PFSK-1 (cell line): ENCODE data around the gene JAM3. TPM values are rescaled to one million over a fixed set of nuclear protein-coding genes. Genes with fewer than 3 reads are reported as not detected.

Experiments
- FOXP2 ChIP-seq: optimal IDR thresholded peaks from 2 replicates; pipeline ENCODE3; 2011; ENCODE audit warnings: borderline replicate concordance, control low read depth, inconsistent platforms; ENCODE audit not compliant: insufficient read depth; ENCODE audit errors: extremely low read length, extremely low read depth
- POLR2AphosphoS5 ChIP-seq: IDR thresholded peaks from 2 replicates; pipeline ENCODE4 v1.6.1; 2012; ENCODE audit warnings: low read depth, mild to moderate bottlenecking, control low read depth, low read length, moderate library complexity
- SIN3A ChIP-seq: IDR thresholded peaks from 2 replicates; pipeline ENCODE4 v1.6.1; 2012; ENCODE audit warnings: mild to moderate bottlenecking, low read length, moderate library complexity, borderline replicate concordance; ENCODE audit not compliant: insufficient read depth
- TAF1 ChIP-seq: IDR thresholded peaks from 2 replicates; pipeline ENCODE4 v1.6.1; 2012; ENCODE audit warnings: low read length, control low read depth, borderline replicate concordance; ENCODE audit not compliant: insufficient read depth
- polyA plus RNA-seq: library from polyadenylated mRNA; unstranded; fragments of >200 nt; gene quantifications from one replicate; pipeline ENCODE4 v1.2.1, GENCODE V29; 2012; ENCODE audit warnings: low read depth, missing spikeins; ENCODE audit not compliant: insufficient read length
- TF ChIP-seq, protein P1 (sequence below), 2 experiments: IDR thresholded peaks; 2 replicates each; pipeline versions ENCODE4 v1.6.1 to v1.8.0; 2011 to 2012; ENCODE audit warnings: low read depth in 2 of 2, low read length in 2 of 2, control low read depth in 1 of 2, inconsistent platforms in 1 of 2, mild to moderate bottlenecking in 1 of 2, moderate library complexity in 1 of 2; ENCODE audit not compliant: insufficient read depth in 1 of 2

The JAM3 gene
- polyA plus RNA-seq: 17.7 TPM

DNA sequence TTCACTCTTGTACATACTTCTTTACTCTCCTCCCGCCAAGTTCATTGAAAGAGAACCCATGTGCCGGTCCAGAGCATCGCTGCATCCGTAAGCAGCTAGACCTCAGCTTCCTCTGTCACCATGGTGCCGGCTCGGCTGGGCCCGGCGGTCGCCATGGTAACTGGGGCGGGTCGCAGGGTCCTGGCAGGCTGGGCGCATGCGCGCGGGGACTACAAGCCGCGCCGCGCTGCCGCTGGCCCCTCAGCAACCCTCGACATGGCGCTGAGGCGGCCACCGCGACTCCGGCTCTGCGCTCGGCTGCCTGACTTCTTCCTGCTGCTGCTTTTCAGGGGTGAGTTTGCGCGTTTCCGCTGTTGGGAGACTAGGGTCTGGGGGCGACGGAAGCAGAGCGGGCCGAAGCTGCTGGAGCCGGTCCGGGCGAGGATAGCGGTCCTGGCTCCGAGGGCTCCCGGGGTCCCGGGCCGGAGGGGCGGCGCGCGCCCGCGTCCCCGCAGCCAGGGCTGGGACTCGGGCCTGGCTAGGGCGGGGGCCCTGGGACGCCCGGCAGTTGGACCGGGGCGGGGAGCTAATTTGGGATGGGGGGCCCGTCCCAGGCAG is at the start of gene JAM3:
TSS of gene JAM3 (plus strand) at position 244 of the 597 bp plus-strand sequence. CDS start at position 256, 12 bp downstream.
- no peak for TF ChIP-seq TAF1
- TF ChIP-seq FOXP2: peak; percentile 76
- TF ChIP-seq, protein P1, sequence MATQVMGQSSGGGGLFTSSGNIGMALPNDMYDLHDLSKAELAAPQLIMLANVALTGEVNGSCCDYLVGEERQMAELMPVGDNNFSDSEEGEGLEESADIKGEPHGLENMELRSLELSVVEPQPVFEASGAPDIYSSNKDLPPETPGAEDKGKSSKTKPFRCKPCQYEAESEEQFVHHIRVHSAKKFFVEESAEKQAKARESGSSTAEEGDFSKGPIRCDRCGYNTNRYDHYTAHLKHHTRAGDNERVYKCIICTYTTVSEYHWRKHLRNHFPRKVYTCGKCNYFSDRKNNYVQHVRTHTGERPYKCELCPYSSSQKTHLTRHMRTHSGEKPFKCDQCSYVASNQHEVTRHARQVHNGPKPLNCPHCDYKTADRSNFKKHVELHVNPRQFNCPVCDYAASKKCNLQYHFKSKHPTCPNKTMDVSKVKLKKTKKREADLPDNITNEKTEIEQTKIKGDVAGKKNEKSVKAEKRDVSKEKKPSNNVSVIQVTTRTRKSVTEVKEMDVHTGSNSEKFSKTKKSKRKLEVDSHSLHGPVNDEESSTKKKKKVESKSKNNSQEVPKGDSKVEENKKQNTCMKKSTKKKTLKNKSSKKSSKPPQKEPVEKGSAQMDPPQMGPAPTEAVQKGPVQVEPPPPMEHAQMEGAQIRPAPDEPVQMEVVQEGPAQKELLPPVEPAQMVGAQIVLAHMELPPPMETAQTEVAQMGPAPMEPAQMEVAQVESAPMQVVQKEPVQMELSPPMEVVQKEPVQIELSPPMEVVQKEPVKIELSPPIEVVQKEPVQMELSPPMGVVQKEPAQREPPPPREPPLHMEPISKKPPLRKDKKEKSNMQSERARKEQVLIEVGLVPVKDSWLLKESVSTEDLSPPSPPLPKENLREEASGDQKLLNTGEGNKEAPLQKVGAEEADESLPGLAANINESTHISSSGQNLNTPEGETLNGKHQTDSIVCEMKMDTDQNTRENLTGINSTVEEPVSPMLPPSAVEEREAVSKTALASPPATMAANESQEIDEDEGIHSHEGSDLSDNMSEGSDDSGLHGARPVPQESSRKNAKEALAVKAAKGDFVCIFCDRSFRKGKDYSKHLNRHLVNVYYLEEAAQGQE (IDR thresholded peaks at IDR 0.05; ENCODE audit: insufficient read depth in 1 of 2, low read depth in 2 of 2, low read length in 2 of 2): no peak
- TF ChIP-seq SIN3A: 0 out of 2 replicates have a peak, but pooled peaks have one; percentile 71
- TF ChIP-seq POLR2AphosphoS5: peak; percentile 74

DNA sequence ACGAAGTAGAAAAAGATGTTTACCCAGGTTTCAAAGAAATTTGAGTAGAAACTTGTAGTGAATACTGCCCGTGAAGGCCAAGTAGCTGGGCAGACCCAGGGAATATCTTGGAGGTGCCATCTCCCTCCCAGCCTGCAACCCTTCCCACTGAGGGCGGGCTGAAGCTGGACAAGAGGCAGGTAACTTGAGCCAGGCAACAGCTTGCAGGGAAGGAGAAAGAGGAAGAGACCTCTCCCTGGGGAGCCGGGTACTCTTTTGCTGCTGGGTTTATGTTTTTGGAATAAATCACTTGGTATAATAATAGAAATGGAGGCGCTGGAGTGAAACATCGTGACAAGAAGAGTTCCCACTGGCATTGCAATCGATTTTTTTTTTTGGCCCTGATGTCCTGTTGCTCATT is 49.4 kb upstream of the JAM3 start:
- TF ChIP-seq SIN3A (no peak), POLR2AphosphoS5 (no peak), FOXP2 (no peak)

DNA sequence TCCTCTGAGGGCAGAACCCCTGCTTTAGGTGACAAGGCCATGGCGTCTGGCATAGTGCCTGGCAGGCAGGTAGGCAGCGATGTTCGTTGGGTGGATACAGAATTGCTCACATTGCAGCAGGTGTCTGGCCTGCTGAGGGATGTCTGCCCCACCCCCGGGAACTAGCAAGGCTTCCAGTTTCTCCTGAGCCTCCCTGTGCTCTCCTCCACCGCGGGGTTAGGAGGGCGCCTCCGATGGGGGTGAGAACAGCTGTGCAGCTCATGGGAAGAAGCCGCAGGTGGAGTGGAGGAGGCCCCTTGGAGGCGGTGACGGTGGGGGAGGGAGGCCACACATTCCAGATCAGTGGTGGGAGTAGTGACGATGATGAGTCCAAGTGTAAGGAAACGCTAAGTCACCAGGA is 48.3 kb upstream of the JAM3 start:
- TF ChIP-seq TAF1 (no peak), FOXP2 (no peak), SIN3A (no peak), POLR2AphosphoS5 (no peak)
- TF ChIP-seq, protein P1 (IDR thresholded peaks at IDR 0.05; ENCODE audit: insufficient read depth in 1 of 2, low read depth in 2 of 2, low read length in 2 of 2): no peak

DNA sequence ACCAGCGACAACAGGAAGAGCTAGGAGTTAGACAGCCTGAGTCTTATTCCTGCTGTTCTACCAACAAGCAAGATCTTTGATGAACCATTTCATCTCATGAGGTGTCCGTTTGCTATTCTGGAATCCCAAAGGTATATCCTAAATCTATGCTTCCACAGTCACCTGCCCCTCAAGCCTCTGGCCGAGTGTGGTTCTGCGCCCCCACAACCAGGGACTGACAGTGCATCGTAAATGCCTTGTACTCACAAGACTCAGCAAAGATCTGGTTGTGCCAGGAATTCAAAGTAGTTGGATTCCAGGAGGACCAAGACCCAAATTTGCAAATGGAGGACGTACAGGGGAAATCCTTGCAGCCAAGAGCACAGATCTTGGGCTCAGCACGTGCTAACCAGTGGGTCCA is 47.5 kb upstream of the JAM3 start:
- TF ChIP-seq POLR2AphosphoS5 (no peak), TAF1 (no peak), SIN3A (no peak), FOXP2 (no peak)
- TF ChIP-seq, protein P1 (IDR thresholded peaks at IDR 0.05; ENCODE audit: insufficient read depth in 1 of 2, low read depth in 2 of 2, low read length in 2 of 2): no peak

DNA sequence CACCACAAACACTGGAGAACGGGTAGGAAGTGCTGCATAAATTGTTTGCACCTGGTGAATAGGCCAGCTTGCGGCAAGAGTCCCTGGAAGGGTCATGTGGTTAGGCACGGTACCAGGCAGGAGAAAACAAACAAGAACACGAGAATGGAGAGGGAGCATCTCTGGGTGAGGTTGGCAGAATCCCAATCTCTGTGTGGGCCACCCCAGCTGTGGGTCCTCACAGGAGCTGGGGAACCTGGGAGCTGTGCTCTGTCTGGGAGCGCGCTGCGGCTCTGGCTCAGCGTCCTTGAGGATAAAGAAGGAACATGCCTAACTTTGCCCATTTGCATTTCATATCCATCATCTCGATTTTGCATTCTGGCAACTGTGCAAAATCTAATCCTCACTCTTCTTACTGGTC is 46.1 kb upstream of the JAM3 start:
- TF ChIP-seq SIN3A (no peak), TAF1 (no peak), POLR2AphosphoS5 (no peak), FOXP2 (no peak)
- TF ChIP-seq, protein P1 (IDR thresholded peaks at IDR 0.05; ENCODE audit: insufficient read depth in 1 of 2, low read depth in 2 of 2, low read length in 2 of 2): no peak
